Ovary (tissue), 9 donors: ENCODE data around the gene METRNL. TPM values are rescaled to one million over a fixed set of nuclear protein-coding genes. Genes with fewer than 3 reads are reported as not detected.

Experiments
- DNase-seq, 5 donors: peaks; one replicate each; pipeline ENCODE4 v3.0.0-alpha.2; 2019 to 2020
- H3K27ac ChIP-seq, 2 donors: fragments of 200-600 bp; one replicate each; pipeline versions ENCODE4 v1.5.1 to v1.8.0; 2019 to 2022
- H3K27me3 ChIP-seq: fragments of 200-600 bp; one replicate; pipeline ENCODE4 v1.8.0; 2022
- H3K36me3 ChIP-seq: fragments of 200-600 bp; sonication (generic); one replicate; pipeline ENCODE4 v1.5.1; 2019
- H3K4me1 ChIP-seq: one replicate; pipeline ENCODE4 v1.8.1; 2013; ENCODE audit warnings: mild to moderate bottlenecking, moderate library complexity; ENCODE audit not compliant: insufficient read depth
- H3K4me3 ChIP-seq: fragments of 200-600 bp; sonication (generic); one replicate; pipeline ENCODE4 v1.5.1; 2017
- H3K9me3 ChIP-seq, 2 donors: fragments of 200-600 bp in 1 of 2; sonication (generic) in 1 of 2; one replicate each; pipeline versions ENCODE4 v1.5.1 to v1.8.1; 2013 to 2019; ENCODE audit warnings: mild to moderate bottlenecking in 1 of 2, moderate library complexity in 1 of 2
- EP300 ChIP-seq: sonication (generic); formaldehyde crosslinking; IDR thresholded peaks from one replicate; pipeline ENCODE4 v1.6.1; 2017; ENCODE audit warnings: antibody characterized with exemption
- POLR2A ChIP-seq: fragments of 450-650 bp; IDR thresholded peaks from one replicate; pipeline ENCODE4 v1.6.1; 2017; ENCODE audit warnings: antibody characterized with exemption, mild to moderate bottlenecking, moderate library complexity
- WGBS, 3 donors: extraction: QIAGEN DNeasy Blood & Tissue Kit in 1 of 3; methylation state at CpG; one replicate each; pipeline versions ENCODE4 v1.1.5 to v1.1.7; 2013 to 2017; 5-methylcytosine and 5-hydroxymethylcytosine counted together
- intact Hi-C, 4 donors: fragments of 100-400 bp; cut with DNase I; formaldehyde crosslinking; loops; one replicate each; pipeline versions ENCODE4 v1.11.0 to v1.15.1; 2022 to 2023
- polyA plus RNA-seq, 2 donors: library from polyadenylated mRNA; stranded (reverse); fragments of 200-250 nt in 1 of 2; fragments of 350-450 nt in 1 of 2; fragmentation: Illumina TruSeq in 1 of 2; extraction: RNeasy Lipid Tissue Mini Kit (QIAGEN cat#74804) in 1 of 2; gene quantifications; one replicate each; pipeline ENCODE4 v1.2.3, GENCODE V29; 2013 to 2014
- total RNA-seq, 7 donors: library from RNA; depleted of rRNA in 2 of 7; stranded (reverse); fragments of >200 nt in 2 of 7; fragmentation: NEBNext Ultra II Directional in 3 of 7; extraction: Animal tissue kit (Norgen Biotek cat#: 25700) in 3 of 7; gene quantifications; one replicate each; pipeline versions ENCODE4 v1.1.0 to v1.2.4, GENCODE V29; 2016 to 2023
- TF ChIP-seq, protein P1 (sequence below), 3 donors: fragments of 450-650 bp in 2 of 3; fragments of 200-600 bp in 1 of 3; IDR thresholded peaks; one replicate each; pipeline versions ENCODE4 v1.5.1 to v1.8.0; 2016 to 2022; ENCODE audit warnings: antibody characterized with exemption in 3 of 3, mild to moderate bottlenecking in 1 of 3
- donor health status: DM: no; HTN: no; CAD: no; lungs with moderate emphysema.
- donor health status: DM: no; HTN: no; CAD: no.
- donor health status: Bipolar disorder and iron deficiency.
- donor health status: DM: yes; HTN: yes; CAD: no.
- donor health status: DM: no; HTN: no; CAD: no.
- donor health status: DM: yes; HTN: yes; CAD: no.

METRNL gene
- total and polyA plus RNA-seq, 9 donors: 4.3 to 84.3 (median 29.4) TPM

DNA sequence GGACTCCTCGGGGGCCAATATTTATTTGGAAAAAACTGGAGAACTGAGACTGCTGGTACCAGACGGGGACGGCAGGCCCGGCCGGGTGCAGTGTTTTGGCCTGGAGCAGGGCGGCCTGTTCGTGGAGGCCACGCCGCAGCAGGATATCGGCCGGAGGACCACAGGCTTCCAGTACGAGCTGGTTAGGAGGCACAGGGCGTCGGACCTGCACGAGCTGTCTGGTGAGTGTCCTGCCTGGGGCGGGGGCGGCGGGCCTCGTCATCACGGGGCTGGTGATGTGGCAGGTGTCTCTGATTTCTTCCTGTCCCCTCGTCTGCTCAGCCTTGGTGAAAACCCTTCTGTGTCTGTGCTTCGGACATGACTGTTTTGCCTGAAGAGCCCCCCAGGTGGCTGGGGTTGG lies 5.7 kb downstream of the METRNL start:
- H3K36me3 ChIP-seq: no peaks in the 10 kb centered on the region
- intact Hi-C loops: no loop called here
- H3K27me3 ChIP-seq: no peaks in the 10 kb centered on the region
- no peaks in the 10 kb centered on the region for H3K9me3 ChIP-seq
- DNase-seq: no peak
- TF ChIP-seq POLR2A (no peak), EP300 (no peak)
- TF ChIP-seq, protein P1, sequence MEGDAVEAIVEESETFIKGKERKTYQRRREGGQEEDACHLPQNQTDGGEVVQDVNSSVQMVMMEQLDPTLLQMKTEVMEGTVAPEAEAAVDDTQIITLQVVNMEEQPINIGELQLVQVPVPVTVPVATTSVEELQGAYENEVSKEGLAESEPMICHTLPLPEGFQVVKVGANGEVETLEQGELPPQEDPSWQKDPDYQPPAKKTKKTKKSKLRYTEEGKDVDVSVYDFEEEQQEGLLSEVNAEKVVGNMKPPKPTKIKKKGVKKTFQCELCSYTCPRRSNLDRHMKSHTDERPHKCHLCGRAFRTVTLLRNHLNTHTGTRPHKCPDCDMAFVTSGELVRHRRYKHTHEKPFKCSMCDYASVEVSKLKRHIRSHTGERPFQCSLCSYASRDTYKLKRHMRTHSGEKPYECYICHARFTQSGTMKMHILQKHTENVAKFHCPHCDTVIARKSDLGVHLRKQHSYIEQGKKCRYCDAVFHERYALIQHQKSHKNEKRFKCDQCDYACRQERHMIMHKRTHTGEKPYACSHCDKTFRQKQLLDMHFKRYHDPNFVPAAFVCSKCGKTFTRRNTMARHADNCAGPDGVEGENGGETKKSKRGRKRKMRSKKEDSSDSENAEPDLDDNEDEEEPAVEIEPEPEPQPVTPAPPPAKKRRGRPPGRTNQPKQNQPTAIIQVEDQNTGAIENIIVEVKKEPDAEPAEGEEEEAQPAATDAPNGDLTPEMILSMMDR (IDR thresholded peaks at IDR 0.05): no peak
- no peak overlapping the region for H3K27ac ChIP-seq
- 93 to 94% (median 94%) methylated on average over 22 of the region's 22 CpGs for WGBS, 3 donors
- H3K4me1 ChIP-seq: peaks cover 9% of the 10 kb centered on the region
- H3K4me3 ChIP-seq: no peak overlapping the region

DNA sequence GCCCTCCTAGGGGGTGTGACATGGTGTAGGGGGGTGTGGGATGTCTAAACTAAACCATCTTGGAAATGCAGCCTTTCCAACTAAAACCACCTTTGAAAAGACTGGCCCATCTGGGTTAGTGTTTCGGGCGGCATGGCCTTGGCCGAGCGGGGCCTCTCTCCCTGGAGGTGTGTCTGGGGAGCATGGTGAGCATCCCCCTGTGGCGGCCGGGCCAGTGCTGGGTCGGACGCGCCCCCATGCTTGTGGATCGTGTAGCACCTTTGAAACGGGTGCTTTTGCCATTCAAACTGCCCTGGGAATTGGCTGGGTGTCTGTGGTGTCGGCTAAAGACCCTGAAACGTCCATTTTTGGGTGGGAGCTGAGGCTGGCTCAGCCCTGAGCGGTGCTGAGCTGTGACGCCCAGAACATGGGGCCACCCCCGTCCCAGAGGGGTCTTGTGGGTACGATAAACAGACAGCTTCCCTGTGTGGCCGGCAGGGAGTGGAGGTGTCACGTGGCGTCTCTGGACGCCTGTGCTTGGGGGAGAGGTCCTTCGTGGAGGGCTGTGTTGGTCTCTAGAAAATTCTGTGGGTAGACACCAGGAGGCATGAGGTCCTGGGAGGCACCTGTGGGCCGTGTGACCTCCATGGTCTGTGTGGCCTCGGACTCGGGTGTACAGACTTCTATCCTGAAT lies 6.3 kb downstream of the METRNL start:
- Histone ChIP-seq H3K4me1 (peaks cover 10% of the 10 kb centered on the region), H3K27ac (no peak overlapping the region), H3K36me3 (no peaks in the 10 kb centered on the region), H3K9me3 (no peaks in the 10 kb centered on the region), H3K27me3 (no peaks in the 10 kb centered on the region), H3K4me3 (no peak overlapping the region)
- DNase-seq: no peak
- TF ChIP-seq, protein P1 (IDR thresholded peaks at IDR 0.05): no peak
- TF ChIP-seq EP300 (no peak), POLR2A (no peak)
- WGBS, 3 donors: 88 to 90% (median 89%) methylated on average over 25 of the region's 25 CpGs
- intact Hi-C loops: no loop called here

DNA sequence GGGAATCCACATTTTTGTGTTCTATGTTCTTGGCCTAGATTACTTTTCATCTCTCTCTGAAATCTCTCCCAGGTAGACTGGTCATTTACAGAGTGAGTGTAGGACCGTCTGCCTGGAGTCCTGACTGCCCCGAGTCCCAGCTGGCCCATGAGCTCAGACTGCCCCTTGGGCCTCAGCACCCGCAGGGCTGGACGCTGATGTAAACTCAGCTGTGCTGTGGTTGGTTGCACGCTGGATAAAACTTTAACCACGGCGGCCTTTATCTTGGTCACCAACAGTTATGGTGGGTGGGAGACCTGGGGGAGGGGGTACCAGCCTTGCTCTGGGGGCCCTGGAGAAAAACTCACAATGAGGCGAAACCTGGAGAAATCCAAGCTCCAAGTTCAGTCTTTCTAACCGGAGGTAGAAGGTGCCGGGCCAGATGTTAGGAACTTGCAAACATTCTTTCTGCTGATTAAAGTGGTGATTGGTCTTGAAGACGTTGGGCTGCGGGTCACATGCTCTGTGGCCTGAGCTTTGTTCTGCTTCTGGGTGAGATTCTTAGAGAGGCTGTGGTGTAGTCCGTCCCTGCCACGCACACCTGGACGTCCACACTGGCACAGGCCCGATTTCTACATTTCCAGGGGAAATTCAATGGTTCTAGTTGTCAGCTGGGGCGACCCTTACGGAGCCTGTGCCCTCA lies 6.9 kb downstream of the METRNL start:
- no peaks in the 10 kb centered on the region for H3K9me3 ChIP-seq
- TF ChIP-seq POLR2A (no peak), EP300 (no peak)
- TF ChIP-seq, protein P1 (IDR thresholded peaks at IDR 0.05): no peak
- DNase-seq: no peak
- H3K27ac ChIP-seq: no peak overlapping the region
- peaks cover 16% of the 10 kb centered on the region for H3K4me1 ChIP-seq
- WGBS, 3 donors: 84 to 89% (median 87%) methylated on average over 18 of the region's 18 CpGs
- no peaks in the 10 kb centered on the region for H3K36me3 ChIP-seq
- intact Hi-C loops: no loop called here
- no peak overlapping the region for H3K4me3 ChIP-seq
- no peaks in the 10 kb centered on the region for H3K27me3 ChIP-seq

DNA sequence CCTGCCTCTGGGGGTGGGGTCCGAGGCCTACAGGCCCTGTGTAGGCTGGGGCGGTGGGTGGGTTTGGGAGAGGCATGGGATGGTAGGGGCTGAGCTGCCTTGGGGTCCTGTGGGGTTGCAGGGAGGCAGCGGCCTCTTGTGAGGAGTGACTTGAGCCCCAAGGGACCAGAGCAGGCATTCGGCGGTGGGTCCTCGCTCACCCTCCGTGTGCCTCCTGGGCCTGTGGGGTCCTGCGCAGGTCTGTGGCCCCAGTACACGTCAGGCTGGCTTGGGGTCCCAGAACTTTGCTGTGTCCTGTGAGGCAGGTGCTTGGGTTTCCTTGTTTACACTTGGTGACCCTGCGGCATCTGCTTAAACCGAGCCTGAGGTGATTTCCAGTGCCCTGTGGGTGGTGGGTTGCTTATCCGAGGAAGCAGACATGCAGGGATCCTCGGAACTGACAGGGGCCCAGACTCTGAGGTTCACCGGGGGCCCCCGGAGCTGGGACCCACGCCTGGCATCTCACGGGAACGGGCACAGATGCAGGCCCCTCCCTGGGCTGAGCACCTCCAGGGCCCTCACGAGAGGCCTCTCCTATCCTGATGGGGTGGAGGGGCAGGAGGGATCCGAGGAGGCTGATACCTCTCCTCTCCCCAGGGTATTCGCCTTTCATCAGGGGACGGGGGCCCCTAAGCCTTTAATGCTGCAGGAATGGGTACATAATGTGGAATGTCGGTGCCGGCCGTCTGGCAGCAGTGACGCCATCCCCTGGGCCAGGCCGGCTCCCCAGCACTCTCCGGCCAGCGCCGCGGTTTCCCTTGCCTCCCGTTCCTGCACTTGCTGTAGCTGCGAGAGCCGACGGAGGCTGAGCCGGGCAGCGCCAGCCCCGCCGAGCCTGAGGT lies 7.7 kb downstream of the METRNL start:
- no peak for TF ChIP-seq POLR2A
- TF ChIP-seq, protein P1 (IDR thresholded peaks at IDR 0.05): no peak
- no peak for TF ChIP-seq EP300
- 93 to 94% (median 94%) methylated on average over 35 to 39 of the region's 39 CpGs for WGBS, 3 donors
- no peak overlapping the region for H3K27ac ChIP-seq
- H3K36me3 ChIP-seq: no peaks in the 10 kb centered on the region
- H3K4me1 ChIP-seq: peaks cover 17% of the 10 kb centered on the region
- H3K4me3 ChIP-seq: no peak overlapping the region
- no peaks in the 10 kb centered on the region for H3K27me3 ChIP-seq
- no peak for DNase-seq
- intact Hi-C loops: no loop called here
- H3K9me3 ChIP-seq: no peaks in the 10 kb centered on the region
